ENCODE data around the gene NRP2.

The NRP2 gene

DNA sequence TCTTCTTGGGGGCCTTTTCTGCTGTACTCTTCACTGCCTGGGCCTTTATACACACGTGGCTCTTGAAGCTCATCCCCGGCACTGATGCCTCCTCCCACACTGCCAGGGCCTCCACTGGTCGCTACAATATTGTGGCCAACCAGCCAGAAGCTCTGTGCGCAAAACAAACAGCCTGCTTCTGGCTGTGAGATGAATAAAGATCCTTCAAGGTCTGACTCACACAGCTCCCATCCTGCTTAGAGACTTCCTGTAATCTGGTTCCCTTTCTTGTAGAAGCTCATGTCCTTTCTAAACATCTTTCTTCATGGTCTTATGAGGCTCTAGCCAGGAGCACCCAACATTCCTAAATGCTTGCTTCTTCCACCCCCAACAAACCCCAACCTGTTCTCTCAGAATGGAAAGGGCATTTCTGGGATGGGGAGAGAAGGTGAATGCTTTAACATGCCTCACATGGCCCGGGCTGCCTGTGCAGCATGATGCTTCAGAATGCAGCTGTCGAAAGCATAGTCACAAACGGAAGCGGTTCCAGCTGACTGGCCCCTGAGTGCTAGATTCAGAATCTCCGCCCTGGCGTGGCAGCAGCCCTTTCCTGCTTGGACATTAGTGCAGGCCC is 24.6 kb downstream of the NRP2 start:
- no peak for DNase-seq (ENCODE audit: low read depth)

DNA sequence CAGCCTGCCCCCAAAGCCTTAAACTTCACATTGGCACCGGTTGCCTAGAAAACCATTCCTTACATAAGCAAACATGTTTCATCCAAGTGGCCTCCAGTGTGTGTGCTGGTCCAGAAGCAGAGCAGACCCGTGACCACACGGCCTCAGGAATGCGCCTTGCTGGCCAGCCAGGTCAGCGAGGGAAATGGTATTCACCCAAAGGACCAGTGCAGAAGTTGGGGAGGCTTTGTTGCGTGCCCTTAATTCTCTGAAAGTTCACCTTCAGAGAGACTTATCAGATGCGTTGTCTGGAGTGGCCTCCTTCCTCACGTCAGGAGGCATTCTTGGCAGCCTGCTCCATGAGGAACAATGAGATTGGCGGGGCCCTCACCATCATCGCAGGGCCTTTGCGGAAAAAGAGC is 25.9 kb downstream of the NRP2 start:
- no peak for DNase-seq (ENCODE audit: low read depth)

DNA sequence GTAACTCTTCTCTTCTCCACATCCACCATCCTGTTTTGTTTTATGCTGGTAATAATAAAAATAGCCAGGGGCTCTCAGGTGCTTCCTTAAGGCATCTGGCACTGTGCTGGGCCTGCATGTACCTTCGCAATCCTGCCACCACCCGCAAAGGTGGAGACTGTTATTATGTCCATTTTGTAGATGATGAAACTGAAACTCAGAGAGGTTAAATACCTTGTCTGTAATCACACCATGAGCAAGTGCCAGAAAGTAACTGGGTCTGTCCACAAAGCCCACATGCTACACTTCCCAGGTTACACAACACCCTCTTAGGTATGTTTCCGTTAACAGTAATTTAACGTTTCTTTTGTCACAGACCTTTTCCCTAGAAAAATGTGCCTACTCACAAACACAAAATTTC is 27.0 kb downstream of the NRP2 start:
- DNase-seq (ENCODE audit: low read depth), result no peak

- no peak for DNase-seq (ENCODE audit: low read depth)
Observed at GRCh38 chr2:205712508-205712907, 30.2 kb downstream of the NRP2 start.

DNA sequence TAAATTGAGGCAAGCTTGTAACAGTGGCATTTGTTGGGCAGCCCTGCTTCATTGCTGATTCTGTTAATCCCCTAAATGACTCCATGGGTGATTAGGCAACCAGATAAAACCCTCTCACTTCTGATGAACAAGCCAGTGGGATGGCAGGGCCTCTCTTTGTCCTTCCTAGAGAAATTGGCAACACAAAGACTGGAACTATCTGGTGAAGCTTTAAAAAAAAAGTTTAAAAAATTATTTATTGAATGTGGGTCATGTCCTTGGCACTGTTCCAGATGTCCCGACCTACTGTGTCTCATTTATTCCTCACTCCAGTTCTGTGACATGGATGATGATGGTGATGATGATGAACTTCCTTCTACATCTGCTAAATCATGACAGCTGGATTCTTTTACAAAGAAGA is 30.8 kb downstream of the NRP2 start:
- DNase-seq (ENCODE audit: low read depth), result no peak

- no peak for DNase-seq (ENCODE audit: low read depth)
Observed at GRCh38 chr2:205714058-205714776, 31.9 kb downstream of the NRP2 start.

- DNase-seq (ENCODE audit: low read depth), result no peak
Observed at GRCh38 chr2:205714789-205715720, 32.8 kb downstream of the NRP2 start.

DNA sequence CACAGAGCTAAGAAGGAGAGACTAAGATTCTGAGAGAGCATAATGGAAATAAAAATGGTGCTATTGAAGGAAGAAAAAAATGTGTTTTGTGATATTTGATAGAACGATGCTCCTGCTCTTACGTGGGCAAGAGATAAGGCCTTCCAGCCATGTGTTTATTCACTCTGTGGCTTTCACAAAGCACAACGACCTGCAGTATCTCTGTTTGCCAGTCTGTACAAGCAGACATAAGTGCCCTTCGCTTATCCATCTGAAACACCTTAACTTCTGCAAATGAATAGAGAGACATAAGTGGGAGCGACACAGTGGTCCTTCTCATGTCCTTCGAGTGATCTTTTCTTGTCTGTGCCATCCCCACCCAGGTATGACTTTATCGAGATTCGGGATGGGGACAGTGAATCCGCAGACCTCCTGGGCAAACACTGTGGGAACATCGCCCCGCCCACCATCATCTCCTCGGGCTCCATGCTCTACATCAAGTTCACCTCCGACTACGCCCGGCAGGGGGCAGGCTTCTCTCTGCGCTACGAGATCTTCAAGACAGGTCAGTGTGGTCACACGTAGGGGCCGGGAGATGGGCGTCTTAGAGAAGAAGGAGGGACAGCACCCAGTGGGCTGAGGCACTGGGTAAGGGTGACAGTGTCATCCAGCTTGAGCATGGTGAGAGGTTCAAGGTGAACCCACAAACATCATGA is 33.7 kb downstream of the NRP2 start:
- no peak for DNase-seq (ENCODE audit: low read depth)

- DNase-seq (ENCODE audit: low read depth), result no peak
Observed at GRCh38 chr2:205717175-205717846, 35.0 kb downstream of the NRP2 start.

DNA sequence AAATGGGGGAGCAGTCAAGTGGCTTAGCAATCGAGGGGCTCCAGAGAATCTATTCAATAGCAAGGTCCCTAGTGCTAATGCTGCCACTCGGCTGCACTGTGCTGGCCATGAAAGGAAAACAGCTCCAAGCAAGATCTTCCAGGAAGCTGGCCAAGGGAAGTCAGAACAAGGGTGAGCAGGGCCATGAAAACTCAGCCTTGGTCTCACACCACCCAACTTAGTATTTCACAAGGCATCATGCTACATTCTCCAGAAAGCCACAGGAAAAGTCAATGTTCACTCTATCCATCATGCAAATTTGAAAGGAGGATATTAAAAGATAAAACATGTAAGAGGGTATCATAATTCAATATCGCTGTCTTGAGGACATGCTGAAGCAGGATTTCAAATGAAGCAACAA is 35.7 kb downstream of the NRP2 start:
- no peak for DNase-seq (ENCODE audit: low read depth)

GRCh38 chr2:205719847-205720246 is 37.5 kb downstream of the NRP2 start:
- no peak for DNase-seq (ENCODE audit: low read depth)

DNA sequence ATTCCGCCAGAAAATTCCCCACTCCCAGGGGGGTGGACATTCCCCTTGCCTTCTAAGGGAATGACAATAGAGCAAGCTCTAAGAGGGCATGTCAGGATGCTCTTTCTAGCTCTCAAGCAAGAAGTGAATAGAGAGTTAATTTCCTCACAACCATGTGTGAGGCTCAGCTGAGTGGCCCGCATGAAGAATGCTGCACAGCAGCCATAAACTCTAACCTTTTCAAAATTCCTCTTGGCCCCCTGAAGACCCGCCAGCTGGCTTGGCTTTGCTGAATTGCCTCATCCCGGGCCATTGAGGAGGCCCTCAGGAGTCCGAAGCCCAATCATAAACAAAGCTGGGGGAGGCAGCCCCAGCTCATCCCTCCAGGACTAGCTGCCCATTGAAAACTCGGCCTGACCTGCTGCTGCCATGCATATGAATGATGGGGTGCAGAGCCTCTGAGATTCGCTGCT is 38.2 kb downstream of the NRP2 start:
- no peak for DNase-seq (ENCODE audit: low read depth)

GRCh38 chr2:205721057-205721449 is 38.8 kb downstream of the NRP2 start:
- no peak for DNase-seq (ENCODE audit: low read depth)

DNA sequence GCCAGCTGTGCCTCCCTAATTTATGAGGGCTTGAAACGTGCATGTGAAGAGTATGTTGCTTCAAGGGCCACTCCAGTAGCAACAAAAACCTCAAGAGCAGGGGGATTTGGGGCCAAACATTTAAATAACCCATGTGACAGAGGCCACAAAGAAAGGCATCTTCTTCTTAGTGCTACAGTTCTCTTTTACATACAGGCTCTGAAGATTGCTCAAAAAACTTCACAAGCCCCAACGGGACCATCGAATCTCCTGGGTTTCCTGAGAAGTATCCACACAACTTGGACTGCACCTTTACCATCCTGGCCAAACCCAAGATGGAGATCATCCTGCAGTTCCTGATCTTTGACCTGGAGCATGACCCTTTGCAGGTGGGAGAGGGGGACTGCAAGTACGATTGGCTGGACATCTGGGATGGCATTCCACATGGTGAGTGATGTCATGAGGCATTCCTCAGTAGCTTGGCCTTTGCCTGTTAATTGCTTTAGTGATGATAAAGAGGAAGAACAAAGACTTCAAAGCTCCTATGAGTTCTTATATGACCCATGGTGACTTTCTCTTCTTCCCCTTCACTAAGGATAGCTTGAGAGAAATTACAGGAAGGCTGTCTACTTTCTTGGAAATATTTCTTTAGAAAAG is 40.1 kb downstream of the NRP2 start:
- no peak for DNase-seq (ENCODE audit: low read depth)

GRCh38 chr2:205723179-205723578 is 40.9 kb downstream of the NRP2 start:
- no peak for DNase-seq (ENCODE audit: low read depth)

DNA sequence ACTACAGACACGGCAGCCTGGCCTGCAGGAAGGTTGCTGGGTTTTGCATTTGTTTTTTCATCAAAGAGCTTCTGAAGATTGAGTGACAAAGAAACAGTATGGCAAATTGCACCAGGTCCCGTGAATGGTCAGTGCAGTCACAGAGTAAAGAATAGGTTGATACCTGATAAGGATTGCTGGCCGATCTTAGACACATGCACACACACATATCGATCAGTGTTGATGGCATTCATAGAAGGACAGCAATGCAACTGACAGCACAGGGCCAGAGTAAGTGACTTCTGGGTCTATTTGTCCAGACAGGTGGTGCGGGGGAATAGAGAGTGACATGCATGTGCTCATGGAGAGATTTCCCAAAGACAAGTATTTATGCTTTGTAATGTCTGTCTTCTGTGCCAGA is 42.8 kb downstream of the NRP2 start:
- DNase-seq (ENCODE audit: low read depth), result no peak

DNA sequence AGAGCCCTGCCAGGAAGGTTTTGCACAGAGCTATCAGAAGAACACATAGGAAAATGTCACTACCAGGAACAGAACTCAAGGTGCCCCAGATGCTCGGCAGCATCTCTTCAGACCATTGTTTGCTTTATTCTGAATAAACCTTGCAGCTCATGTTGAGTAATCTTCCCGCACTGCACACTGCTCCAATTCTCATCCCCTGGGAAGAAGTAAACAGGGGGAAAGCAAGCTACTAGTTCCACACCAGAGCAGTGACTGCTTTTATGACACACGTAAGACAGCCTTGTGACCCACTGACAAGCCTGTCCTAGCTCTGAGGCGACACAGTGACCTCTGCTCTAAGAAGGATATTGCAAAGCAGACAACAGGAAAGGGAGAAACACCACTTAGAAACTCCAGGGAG is 44.2 kb downstream of the NRP2 start:
- no peak for DNase-seq (ENCODE audit: low read depth)

GRCh38 chr2:205727174-205727573 is 44.9 kb downstream of the NRP2 start:
- DNase-seq (ENCODE audit: low read depth), result no peak

DNA sequence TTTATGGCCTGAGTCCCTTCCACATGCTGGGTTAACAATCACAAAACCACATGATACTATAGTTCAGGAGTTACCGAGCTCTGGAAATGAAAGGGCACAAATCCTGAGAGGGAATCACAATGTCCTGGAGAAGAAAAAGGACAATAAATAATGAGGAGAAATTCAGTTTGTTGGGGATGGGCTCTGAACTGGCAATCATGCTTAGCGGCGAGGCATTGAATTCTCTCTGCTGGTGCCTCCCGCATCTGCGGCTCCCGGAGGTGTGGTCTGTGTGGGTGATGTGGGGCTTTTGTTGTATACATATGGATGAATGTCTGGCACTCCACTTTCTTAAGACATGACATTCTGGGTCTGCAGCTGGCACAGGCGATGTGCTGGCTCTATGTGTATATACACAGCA is 46.1 kb downstream of the NRP2 start:
- no peak for DNase-seq (ENCODE audit: low read depth)

GRCh38 chr2:205730191-205730590 is 47.9 kb downstream of the NRP2 start:
- DNase-seq (ENCODE audit: low read depth), result no peak

All from stimulated activated CD8-positive, alpha-beta memory T cell treated with anti-CD3 and anti-CD28 coated beads, Interleukin-12 subunit alpha, Interleukin-12 subunit beta, amount 100 ng/mL, for 1 hour (primary cell).